Ovary (tissue), 3 donors: ENCODE data around the gene GAK.

ENCODE experiments used
- EP300 ChIP-seq: sonication (generic); formaldehyde crosslinking; IDR thresholded peaks from one replicate; pipeline ENCODE4 v1.6.1; 2017; ENCODE audit warnings: antibody characterized with exemption
- POLR2A ChIP-seq: fragments of 450-650 bp; IDR thresholded peaks from one replicate; pipeline ENCODE4 v1.6.1; 2017; ENCODE audit warnings: antibody characterized with exemption, mild to moderate bottlenecking, moderate library complexity
- TF ChIP-seq, protein P1 (sequence below), 3 donors: fragments of 450-650 bp in 2 of 3; fragments of 200-600 bp in 1 of 3; IDR thresholded peaks; one replicate each; pipeline versions ENCODE4 v1.5.1 to v1.8.0; 2016 to 2022; ENCODE audit warnings: antibody characterized with exemption in 3 of 3, mild to moderate bottlenecking in 1 of 3
- donor health status: DM: no; HTN: no; CAD: no.

DNA sequence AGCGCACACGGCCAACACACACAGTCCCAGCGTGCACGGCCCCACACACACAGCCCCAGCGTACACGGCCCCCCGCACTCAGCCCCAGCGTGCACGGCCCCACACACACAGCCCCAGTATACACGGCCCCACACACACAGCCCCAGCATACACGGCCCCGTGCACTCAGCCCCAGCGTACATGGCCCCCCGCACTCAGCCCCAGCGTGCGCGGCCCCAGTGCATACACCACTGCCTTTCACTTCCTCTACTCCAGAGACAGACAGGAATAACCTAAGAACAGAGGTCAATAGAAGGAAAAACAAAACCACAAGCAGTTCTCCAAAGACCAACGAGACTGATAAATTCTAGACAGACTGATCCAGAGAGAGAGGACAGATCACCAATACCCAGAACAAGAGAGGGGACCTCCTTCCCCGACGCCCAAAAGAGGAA, 17.1 kb downstream of the GAK start:
- TF ChIP-seq, protein P1, sequence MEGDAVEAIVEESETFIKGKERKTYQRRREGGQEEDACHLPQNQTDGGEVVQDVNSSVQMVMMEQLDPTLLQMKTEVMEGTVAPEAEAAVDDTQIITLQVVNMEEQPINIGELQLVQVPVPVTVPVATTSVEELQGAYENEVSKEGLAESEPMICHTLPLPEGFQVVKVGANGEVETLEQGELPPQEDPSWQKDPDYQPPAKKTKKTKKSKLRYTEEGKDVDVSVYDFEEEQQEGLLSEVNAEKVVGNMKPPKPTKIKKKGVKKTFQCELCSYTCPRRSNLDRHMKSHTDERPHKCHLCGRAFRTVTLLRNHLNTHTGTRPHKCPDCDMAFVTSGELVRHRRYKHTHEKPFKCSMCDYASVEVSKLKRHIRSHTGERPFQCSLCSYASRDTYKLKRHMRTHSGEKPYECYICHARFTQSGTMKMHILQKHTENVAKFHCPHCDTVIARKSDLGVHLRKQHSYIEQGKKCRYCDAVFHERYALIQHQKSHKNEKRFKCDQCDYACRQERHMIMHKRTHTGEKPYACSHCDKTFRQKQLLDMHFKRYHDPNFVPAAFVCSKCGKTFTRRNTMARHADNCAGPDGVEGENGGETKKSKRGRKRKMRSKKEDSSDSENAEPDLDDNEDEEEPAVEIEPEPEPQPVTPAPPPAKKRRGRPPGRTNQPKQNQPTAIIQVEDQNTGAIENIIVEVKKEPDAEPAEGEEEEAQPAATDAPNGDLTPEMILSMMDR (IDR thresholded peaks at IDR 0.05), result no peak
- no peak for TF ChIP-seq POLR2A
- no peak for TF ChIP-seq EP300
